OCI-LY7 (cell line): ENCODE measurements around the gene ABCA7. TPM values are rescaled to one million over a fixed set of nuclear protein-coding genes. Genes with fewer than 3 reads are reported as not detected.

Experiments
- BruUV-seq: library from RNA; stranded (reverse); fragments of 400-500 nt; replicated peaks from 2 replicates; lab custom pipeline; 2021; lab: Mats Ljungman, UMichigan
- CTCF ChIA-PET: fragments of 300-600 bp; sonication (Branson Sonifier 250); formaldehyde crosslinking; loops from one replicate; lab custom pipeline; 2022; ENCODE audit warnings: antibody characterized with exemption; ENCODE audit not compliant: unreplicated experiment; lab: Charles Lee
- POLR2A ChIA-PET: fragments of 300-600 bp; sonication (Branson Sonifier 250); formaldehyde crosslinking; loops from one replicate; lab custom pipeline; 2022; ENCODE audit warnings: antibody characterized with exemption; lab: Charles Lee
- DNase-seq: peaks from one replicate; pipeline ENCODE4 v3.0.0-alpha.2; 2015; ENCODE audit warnings: low spot score
- H2AFZ ChIP-seq: fragments of 200-600 bp; sonication (generic), shearing (Covaris generic); 2 replicates; pipeline ENCODE4 v1.6.1; 2014; ENCODE audit warnings: mild to moderate bottlenecking, antibody characterized with exemption, low read length, moderate library complexity
- H3K27ac ChIP-seq: fragments of 200-600 bp; sonication (generic); 2 replicates; pipeline ENCODE4 v1.5.1; 2014; ENCODE audit warnings: mixed run types, low read depth, mild to moderate bottlenecking, moderate library complexity, low read length, inconsistent platforms; ENCODE audit not compliant: poor library complexity, severe bottlenecking
- H3K36me3 ChIP-seq: fragments of 200-600 bp; sonication (generic); 2 replicates; pipeline ENCODE4 v1.6.1; 2014; ENCODE audit warnings: mild to moderate bottlenecking, antibody characterized with exemption, low read length, moderate library complexity, mixed read lengths; ENCODE audit not compliant: insufficient read depth
- H3K4me1 ChIP-seq: fragments of 200-600 bp; sonication (generic); 2 replicates; pipeline ENCODE4 v1.5.1; 2014; ENCODE audit warnings: mild to moderate bottlenecking, low read length; ENCODE audit not compliant: insufficient read depth, poor library complexity, severe bottlenecking
- H3K4me2 ChIP-seq: fragments of 200-600 bp; sonication (generic); 2 replicates; pipeline ENCODE4 v1.6.1; 2014; ENCODE audit warnings: mild to moderate bottlenecking, low read length
- H3K4me3 ChIP-seq: fragments of 200-600 bp; sonication (generic); 2 replicates; pipeline ENCODE4 v1.5.1; 2014; ENCODE audit warnings: mild to moderate bottlenecking, low read depth, low read length; ENCODE audit not compliant: poor library complexity, severe bottlenecking
- H3K79me2 ChIP-seq: fragments of 200-600 bp; sonication (generic); 2 replicates; pipeline ENCODE4 v1.6.1; 2016; ENCODE audit warnings: low read depth, mild to moderate bottlenecking, low read length, moderate library complexity, mixed read lengths; ENCODE audit not compliant: insufficient read depth
- H3K9me2 ChIP-seq: fragments of 200-600 bp; sonication (generic); 2 replicates; pipeline ENCODE4 v1.6.1; 2016; ENCODE audit warnings: mild to moderate bottlenecking, low read length, mixed read lengths; ENCODE audit not compliant: insufficient read depth
- H3K9me3 ChIP-seq: fragments of 200-600 bp; sonication (generic); 2 replicates; pipeline ENCODE4 v1.6.1; 2014; ENCODE audit warnings: mild to moderate bottlenecking, mixed run types, low read length, mixed read lengths
- H4K20me1 ChIP-seq: fragments of 200-600 bp; sonication (generic); 2 replicates; pipeline ENCODE4 v1.6.1; 2014; ENCODE audit warnings: mild to moderate bottlenecking, antibody characterized with exemption, low read length, moderate library complexity, mixed read lengths; ENCODE audit not compliant: insufficient read depth
- CTCF ChIP-seq: fragments of 200-600 bp; sonication (generic); conservative IDR thresholded peaks from 2 replicates; pipeline ENCODE4 v1.5.1; 2014; ENCODE audit warnings: mild to moderate bottlenecking, antibody characterized with exemption, low read length, moderate library complexity, mixed read lengths
- EZH2phosphoT487 ChIP-seq: fragments of 200-600 bp; sonication (generic); IDR thresholded peaks from 2 replicates; pipeline ENCODE4 v1.6.1; 2018; ENCODE audit warnings: low read depth, borderline replicate concordance, mild to moderate bottlenecking, mixed run types, antibody characterized with exemption, low read length, moderate library complexity, mixed read lengths
- intact Hi-C: fragments of 100-400 bp; cut with micrococcal nuclease; formaldehyde crosslinking; loops from one replicate; pipeline ENCODE4 v1.10.0; 2022; ENCODE audit not compliant: unreplicated experiment
- total RNA-seq, 2 experiments: library from RNA; depleted of rRNA in 1 of 2; stranded (reverse); fragments of >200 nt in 1 of 2; shearing (Covaris generic) in 1 of 2; gene quantifications; 2 replicates each; pipeline ENCODE4 v1.2.3, GENCODE V29; 2014 to 2022

ABCA7 gene
- total RNA-seq, 2 experiments from 2014 or later: 43.3 to 66.6 TPM

GRCh38 chr19:1080360-1081161, 40.7 kb downstream of the ABCA7 start:
- H3K9me3 ChIP-seq: no peaks in the 10 kb centered on the region
- no peak overlapping the region for H3K4me2 ChIP-seq
- no peak overlapping the region for H3K27ac ChIP-seq
- H4K20me1 ChIP-seq: no peaks in the 10 kb centered on the region
- peaks cover 82% of the 10 kb centered on the region for H3K36me3 ChIP-seq
- ChIA-PET CTCF (no interaction called here), POLR2A (no interaction called here)
- DNase-seq: no peak
- H3K4me3 ChIP-seq: no peak overlapping the region
- peaks cover 34% of the 10 kb centered on the region for H3K4me1 ChIP-seq
- no peaks in the 10 kb centered on the region for H3K9me2 ChIP-seq
- TF ChIP-seq EZH2phosphoT487: no peak
- TF ChIP-seq CTCF: no peak
- H2AFZ ChIP-seq: no peak overlapping the region
- intact Hi-C loops: no loop called here
- H3K79me2 ChIP-seq: no peaks in the 10 kb centered on the region; the same call in 1 of the 2 replicates
- no TSS peak for BruUV-seq

GRCh38 chr19:1081301-1082164, 41.6 kb downstream of the ABCA7 start:
- H3K4me3 ChIP-seq: no peak overlapping the region
- DNase-seq: no peak
- no peaks in the 10 kb centered on the region for H4K20me1 ChIP-seq
- POLR2A ChIA-PET: interaction anchor here (1.1 to 1.4 kb wide), 2 partner anchors 14 to 111 kb away, joined by 6 read pairs; partner anchors contain the start of gene ARHGAP45
- no peaks in the 10 kb centered on the region for H3K9me3 ChIP-seq
- H3K27ac ChIP-seq: no peak overlapping the region
- intact Hi-C loops: no loop called here
- no peak overlapping the region for H3K4me2 ChIP-seq
- BruUV-seq: no TSS peak
- H3K4me1 ChIP-seq: peaks cover 24% of the 10 kb centered on the region
- H3K79me2 ChIP-seq: no peaks in the 10 kb centered on the region
- TF ChIP-seq CTCF: no peak
- TF ChIP-seq EZH2phosphoT487: no peak
- peaks cover 82% of the 10 kb centered on the region for H3K36me3 ChIP-seq
- H2AFZ ChIP-seq: no peak overlapping the region
- no peaks in the 10 kb centered on the region for H3K9me2 ChIP-seq
- CTCF ChIA-PET: no interaction called here
